SKM-1 (cell line): ENCODE results near the gene CDCA4.
"Not testable (repeated sequence)": the region's sequence is repeated elsewhere in the genome, so short reads cannot be mapped to it uniquely, and the experiment has no call there.

ENCODE experiments used
- DNase-seq: peaks from one replicate; lab custom pipeline; 2025; ENCODE audit not compliant: unreplicated experiment; lab: John Stamatoyannopoulos, UW

Gene CDCA4

DNA sequence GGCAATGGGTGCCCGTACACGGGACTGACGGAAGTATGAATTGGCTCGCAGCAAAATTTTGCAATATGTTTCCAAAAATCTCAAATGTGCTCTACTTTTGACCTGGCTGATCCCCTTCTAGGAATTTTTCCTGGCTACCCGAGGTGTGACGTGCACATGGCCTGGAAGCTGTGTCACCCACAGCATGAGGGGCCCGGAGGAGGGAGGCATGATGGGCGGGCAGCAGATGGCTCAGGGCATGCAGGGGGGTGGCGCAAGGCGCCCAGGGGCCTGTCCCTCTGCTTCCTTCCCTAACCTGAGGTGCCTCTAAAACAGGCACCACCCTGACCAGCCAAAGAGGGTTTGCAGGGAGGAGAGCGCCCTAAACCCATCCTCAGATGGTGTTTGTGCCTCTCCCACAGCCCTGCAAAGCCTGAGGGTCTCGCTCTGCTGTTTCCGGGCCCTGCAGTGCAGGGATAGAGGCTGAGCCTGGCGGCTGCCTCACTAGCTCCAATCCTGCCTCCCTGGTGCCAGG lies 37.7 kb upstream of the CDCA4 start:
- no peak for DNase-seq

DNA sequence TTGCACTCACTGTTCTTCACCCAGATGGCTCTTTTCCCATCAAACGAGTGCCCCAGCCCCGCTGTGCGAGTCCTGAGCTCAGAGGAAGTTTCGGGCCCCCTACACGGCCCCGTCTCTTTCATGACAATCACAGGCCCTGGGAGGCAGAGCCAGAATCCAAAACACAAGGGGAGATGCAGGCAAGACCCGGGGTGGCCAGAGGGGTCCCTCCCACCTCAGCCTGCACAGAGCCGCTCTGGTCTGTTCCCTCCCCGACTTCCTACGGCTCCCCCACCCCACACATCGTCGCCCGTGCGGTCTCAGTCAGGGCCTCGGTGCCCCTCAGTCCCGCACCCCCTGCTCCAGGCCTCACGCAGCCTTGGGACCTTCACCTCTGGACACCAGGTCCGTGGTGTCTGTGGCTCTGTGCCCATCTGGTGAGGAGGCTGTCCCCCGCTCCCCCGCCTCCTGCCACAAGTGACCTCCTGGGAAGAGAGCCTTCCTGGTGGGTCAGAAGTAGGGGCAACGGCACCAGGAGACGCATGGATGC lies 35.5 kb upstream of the CDCA4 start:
- no peak for DNase-seq

DNA sequence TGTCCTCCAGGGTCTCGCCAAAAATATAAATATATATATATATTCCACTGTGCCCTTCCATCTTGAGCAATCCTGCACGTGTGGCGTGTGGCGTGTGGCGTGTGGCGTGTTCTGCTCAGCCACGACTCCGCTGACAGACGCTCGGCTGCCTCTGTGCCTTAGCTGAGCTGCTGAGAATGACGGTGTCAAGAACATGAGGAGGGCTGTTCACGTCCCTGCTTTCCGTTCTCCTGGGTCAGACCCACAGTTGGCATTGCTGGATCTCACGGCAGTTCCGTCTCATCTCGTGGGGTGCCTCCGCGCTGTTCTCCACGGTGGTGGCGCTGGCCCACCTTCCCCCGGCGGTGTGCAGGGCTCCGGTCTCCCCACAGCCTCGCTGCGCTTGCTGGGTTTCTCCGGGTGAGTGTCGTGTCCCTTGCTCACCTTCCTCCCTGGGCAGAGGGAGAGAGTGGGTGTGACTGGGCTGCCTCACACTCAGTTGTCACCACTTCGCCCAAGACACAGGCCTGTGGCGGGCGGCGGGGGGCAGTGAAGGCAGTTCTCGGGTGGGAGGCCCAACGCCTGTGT lies 34.9 kb upstream of the CDCA4 start:
- DNase-seq = no peak

DNA sequence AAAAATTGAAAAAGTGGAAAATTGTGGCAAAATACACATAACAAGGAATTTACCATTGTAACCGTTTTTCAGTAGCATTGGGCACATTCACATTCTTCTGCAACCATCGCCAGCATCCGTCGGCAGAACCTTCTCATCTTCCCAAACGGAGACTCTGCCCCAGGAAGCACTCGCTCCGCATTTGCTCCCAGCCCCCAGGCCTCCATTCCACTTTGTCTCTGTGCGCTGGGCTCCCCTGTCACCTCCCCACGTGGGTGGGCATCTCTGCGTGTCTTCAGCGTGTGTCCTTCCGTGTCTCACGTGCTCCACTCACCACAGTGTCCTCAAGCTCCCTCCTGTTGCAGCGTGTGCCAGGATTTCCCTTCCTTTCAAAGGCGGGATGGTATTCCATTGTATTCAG lies 34.5 kb upstream of the CDCA4 start:
- no peak for DNase-seq

DNA sequence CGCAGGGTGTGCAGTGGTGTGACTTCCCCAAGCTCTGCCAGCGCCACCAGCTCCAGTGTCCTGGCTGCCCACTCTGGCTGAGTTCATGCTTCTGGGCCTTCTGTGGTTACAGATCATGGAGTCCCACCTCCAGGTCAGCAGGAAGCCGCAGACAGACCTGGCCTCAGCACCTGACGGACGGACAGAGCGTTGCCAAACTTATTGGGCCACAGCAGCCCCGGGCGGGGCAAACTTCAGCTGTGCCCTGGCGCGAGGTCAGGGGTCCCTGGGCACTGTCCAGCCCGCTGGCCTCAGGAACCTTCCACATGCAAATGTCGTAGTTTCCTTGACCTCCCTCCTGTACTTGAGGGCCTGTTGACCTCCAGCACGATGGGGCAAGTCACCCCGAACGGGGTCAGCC lies 33.1 kb upstream of the CDCA4 start:
- no peak for DNase-seq

DNA sequence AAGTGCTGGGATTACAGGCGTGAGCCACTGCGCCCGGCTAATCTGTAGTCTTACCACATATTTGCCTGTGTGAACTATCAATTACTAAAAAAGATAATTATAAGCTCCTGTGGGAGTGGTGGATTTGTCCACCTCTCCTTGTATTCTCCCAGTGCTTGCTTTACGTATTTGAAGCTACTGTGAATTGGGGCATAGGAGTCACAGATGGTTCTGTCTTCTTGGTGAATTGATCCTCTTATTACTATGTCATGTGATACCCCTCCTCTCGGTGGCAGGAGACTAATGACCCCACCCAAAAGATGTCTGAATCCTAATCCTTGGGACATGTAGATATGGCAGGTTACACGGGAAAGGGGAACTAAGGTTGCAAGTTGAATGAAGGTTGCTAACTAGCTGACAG lies 32.5 kb upstream of the CDCA4 start:
- no peak for DNase-seq

DNA sequence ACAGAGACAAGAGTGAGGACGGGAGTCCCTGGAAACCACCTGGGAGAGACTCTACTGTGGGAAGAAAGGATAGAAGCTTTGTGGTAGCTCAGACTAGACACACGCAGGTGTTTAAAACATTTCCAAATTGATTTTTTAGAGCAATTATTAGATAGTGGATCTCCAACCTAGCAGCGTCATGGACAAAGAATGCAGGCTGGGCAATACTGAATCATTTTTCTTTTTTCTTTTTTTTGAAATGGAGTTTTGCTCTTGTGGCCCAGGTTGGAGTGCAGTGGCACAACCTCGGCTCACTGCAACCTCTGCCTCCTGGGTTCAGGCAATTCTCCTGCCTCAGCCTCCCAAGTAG lies 31.2 kb upstream of the CDCA4 start:
- no peak for DNase-seq

DNA sequence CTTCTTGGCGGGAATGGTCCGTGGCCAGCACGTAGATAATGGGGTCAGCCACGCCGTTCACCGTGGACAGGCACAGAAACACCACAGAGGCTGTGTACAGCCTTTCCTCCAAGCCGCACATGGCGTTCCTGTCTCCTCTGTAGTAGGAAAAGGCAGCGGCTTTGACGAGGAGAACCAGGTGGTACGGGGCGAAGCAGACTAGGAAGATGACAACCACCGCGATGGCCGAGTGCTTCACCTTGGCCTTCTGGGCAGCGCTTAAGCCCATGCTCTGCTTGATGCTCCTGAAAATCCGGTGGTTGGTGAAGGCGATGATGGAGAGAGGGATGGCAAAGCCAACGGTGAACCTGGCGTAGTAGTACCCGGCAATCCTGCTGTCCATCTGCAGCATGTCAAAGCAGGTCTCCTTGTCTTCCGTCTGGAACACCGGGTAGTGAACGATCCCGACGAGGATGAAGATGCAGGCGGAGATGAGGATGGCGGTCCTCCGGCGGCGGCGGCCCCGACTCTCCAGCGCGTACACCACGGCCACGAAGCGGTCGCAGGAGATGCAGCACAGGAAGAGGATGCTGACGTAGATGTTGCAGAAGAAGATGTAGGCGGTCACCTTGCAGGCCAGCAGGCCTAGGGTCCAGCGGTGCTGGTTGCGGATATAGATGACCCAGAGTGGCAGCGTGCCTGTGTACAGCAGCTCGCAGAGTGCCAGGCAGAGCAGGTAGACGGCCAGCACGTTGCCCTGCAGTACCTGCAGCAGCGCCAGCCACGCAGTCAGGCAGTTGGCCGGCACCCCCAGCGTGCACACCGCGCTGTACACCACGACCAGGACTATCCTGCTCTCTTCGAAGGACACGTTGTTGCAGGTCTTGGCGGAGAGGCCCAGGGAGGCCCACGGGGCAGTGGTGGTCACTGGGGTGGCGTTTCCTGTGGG lies 30.6 kb upstream of the CDCA4 start:
- DNase-seq = no peak

DNA sequence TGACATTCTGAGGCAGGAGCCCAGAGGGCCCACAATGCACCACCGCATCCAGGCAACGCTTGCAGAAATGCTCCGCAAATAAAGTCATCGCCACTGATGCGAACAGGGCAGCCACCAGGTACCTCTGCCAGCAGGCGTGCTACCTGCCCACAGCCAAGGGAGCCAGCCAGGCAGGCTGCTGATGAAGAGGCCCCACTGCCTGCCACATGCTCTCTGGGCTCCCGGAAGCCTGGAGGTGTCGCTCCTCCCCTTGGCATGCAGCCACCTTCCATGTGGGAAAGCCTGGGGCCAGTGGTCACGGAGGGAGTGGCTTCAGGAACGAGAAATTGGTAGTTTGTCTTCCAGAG lies 29.6 kb upstream of the CDCA4 start:
- DNase-seq = no peak

DNA sequence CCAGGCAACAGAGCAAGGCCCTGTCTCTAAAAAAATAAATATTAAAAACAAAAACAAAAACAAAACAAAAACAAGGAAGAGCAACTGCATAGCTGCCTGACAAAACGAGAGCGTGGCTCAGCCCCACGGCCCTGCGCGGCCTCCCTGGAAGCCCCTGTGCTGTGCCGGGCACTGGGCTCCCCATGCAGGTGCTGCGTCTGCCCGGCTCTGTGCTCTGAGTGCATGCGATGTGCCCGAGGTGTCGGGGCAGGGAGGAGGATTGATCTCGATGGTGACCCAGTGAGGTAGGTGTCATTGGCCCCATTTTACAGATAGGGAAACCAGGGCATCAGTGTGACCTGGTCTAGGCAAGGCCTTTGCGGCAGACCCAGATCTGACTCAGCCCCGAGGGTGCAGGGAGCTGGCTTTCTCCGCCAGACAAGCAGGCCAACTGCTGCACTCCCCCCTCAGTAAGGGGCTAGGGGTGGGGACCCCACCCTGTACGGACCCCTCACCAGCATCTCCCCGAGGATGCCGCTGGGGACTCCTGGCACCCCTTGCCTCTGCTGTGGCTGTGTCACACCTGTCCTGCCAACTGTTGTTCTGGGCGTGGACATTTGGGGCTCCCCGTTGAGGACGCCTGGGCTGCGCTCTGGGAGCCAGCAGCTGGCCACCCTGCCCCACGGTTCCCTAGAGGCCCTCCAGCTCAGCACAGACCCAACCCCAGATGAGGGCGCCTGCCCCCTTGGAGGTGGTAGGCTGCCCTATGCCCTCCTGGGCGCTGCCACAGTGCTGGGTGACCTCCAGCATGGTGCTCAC lies 29.1 kb upstream of the CDCA4 start:
- no peak for DNase-seq

DNA sequence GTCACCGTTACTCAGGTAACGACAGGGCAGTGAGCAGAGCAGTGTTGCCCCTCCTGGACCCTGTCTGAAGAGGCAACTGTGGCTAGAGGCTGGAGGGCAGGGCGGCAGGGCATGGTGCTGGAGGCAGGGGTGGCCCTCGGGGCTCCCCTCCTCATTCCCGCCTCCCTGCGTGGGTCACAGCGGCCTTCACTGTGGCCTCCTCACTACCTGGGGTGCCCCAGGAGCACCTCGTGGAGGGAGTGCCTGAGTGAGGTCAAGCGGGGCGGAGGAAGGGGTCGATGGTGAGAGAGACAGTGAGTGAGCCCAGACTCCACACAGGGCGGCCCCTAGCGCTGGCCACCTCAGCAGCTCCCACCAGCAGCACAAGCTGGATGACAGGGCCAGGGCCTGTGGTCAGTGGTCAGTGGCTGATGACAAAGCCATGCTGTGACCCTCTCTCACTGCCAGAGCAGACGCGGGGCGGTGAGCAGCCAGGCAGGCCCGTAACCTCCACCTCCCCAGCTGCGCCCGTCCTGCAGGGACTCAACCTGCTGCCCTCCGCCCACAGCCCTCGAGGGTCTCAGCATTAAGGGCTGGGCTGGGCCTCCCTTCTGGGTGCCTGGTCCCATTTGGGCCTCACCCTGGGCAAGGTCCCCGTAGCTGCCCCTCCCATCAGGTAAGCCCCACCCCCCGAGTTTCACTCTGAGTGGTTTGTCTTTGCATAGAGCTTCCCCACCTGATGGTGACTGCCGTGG lies 26.6 kb upstream of the CDCA4 start:
- no peak for DNase-seq

DNA sequence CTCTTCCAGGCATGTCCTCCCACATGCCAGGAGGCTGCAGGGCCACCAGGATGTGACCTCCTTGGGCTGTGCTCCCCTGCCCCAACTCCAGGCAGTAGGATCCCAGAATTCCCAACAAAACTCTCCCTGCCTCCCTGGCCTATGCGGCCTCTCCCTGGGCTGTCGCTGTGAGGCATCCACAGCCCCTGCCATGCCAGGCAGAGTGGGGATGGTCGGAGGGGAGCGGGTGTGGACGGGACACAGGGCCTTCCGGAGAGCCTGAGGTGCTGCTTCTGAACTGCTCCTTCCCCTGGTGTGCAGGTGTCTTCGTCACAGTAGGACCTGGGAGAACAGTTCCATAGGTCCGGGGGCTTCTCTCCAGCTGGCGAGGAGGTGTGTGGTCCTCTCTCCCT lies 26.0 kb upstream of the CDCA4 start:
- no peak for DNase-seq

DNA sequence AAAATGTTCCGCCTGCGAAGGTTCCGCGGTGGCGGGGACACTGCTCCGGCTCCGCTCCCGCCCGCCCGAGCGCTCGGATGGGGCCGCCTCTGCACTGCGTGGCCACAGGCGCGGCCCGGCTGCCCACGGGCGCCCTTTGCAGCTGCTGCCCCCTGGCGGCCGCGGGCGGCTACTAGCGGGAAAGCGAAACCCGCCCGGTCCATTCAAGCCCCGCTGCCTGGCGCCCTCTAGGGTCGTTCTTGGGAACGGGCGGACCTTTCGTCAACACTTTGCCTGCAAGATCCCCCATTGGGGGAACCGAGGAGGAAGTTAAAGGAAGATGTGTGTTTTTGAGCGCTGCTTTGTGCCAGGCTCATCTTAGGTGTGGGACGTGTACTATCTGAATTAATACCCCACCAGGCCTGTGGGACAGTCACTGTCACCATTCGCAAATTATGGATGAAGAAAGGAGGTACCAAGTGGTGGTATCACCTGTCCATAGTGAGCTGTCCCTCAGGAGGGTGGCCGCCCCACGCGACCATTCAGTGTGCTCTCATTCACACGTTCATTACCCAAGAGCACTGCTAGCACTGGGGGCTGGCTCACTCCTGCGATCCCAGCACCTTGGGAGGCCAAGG lies 24.9 kb upstream of the CDCA4 start:
- peak; percentile 38 for DNase-seq

DNA sequence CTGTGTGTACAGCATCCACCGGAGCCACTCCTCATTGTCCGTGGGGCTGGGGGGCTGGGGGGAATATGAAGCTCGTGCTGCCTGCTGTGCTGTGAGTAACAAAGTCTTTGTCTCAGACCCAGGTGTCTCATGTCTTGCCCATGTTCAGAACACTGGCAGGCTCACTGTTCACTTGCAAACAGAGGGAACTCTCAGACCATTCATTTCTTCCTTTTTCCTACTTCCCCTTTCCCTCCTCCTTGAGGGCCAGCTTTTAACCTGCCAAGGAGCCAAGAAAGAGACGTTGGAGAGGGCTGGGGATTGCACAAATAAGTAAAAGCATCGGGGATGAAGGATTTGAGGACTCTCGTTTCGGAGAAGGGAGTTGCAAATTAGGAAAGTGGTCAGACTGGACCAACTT lies 22.8 kb upstream of the CDCA4 start:
- DNase-seq = no peak

DNA sequence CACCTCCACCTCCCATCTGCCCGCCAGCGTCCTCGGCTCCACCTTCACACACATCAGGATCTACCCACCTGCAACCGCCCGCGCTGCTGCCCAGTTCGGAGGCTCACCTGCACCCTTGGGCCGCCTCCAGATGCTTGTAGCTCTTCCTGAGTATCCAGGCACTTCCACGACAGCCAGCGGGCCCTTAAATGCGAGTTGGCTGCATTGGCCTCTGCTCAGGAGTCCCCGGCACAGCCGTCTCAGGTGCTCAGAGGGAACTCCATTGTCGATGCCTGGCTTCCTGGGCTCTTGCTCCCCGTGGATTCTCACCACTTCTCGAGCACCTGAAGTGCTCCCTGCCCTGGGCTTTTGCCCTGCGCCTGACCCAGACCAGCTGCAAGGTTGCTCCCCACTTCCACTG lies 21.9 kb upstream of the CDCA4 start:
- DNase-seq = no peak

DNA sequence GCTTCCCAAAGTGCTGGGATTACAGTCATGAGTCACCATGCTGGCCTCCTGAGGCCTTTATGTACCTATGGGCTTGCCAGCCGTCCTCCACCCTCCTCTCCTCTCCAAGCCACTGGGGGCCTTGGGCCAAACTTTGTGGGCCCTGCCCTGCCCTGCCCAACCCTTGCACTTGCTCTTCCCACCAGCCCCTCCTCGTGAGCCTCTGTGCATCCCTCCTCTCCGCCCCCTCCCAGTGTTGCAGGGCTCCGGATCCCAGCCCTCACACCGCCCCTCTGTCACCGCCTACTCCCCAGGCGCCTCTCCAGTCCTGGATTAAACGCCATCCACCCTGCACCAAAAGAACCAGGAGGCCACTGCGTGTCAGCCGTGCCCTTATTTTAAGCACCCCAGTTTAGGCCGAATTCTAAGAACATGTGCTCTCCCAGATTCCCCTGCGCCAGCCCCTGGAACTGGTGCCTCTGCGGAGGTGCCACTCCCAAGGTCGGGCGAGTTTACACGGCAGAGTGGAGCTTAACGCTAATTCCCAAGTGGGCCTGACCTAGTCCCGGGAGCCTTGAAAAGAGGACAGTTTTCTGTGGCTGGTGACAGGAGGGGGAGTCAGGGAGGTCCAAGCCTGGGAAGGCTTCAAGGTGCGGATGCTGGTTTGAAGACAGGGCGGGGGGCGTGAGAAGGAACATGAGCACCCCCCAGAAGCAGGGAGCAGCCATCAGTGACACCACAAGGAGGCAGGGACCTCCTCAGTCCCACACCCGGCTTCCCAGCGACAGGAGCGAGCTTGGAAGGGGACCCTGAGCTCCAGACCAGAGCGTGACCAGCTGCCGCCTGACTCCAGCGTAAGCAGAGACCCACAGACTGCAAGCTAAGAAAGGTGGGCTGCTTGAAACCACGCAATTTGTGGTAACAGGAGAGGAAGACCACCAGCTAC lies 21.2 kb upstream of the CDCA4 start:
- DNase-seq = no peak

DNA sequence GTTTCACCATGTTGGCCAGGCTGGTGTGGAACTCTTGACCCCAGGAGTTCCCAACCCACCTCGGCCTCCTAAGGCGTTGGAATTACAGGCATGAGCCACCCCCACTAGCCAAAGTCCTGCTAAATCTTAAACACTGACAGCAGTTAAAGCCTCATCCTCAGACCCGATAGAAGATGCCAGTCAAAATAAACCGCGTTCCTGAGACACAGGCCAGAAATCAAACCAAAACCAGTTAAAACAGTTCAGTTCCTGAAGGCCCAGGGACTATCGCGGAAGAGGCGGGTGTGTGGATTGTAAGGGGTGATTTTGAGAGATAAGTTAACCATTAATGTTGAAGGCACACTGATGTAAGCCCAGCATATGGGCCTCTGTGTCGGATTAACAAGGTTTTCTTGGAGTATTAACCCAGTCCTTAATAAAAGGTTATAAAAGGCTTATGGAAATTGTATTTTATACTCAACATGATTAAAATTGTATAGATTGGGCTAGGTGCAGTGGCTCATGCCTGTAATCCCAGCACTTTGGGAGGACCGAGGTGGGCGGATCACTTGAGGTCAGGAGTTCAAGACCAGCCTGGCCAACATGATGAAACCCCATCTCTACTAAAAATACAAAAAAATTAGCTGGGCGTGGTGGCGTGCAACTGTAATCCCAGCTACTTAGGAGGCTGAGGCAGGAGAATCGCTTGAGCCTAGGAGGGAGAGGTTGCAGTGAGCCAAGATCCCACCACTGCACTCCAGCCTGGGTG lies 18.7 kb upstream of the CDCA4 start:
- no peak for DNase-seq

DNA sequence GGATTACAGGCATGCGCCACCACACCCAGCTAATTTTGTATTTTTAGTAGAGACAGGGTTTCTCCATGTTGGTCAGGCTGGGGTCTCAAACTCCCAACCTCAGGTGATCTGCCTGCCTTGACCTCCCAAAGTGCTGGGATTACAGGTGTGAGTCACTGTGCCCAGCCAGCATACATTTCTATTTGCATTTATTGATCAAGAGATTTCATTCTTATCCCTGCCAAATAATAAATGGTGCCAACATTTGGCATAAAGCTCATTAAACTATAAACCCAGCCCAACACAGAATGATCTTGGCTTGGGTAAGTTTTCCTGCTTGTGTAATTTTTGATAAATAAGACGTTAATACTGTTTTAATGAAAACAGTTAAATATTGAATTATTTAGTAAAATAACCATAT lies 14.7 kb upstream of the CDCA4 start:
- not testable (repeated sequence) for DNase-seq
